ENCODE results near the gene TAF1B.

GRCh38 chr2:9811216-9811615 lies 32.1 kb upstream of the TAF1B start:
- TF ChIP-seq CTCF (conservative IDR thresholded peaks at IDR 0.05 in 1 of 2, IDR thresholded peaks at IDR 0.05 in 1 of 2; ENCODE audit: low read depth in 1 of 2, low read length in 2 of 2) (no peak), EZH2 (IDR thresholded peaks at IDR 0.05; ENCODE audit: low read length, missing control alignments) (no peak)
